Ishikawa (cell line): ENCODE data around the gene PTPRN2.

Experiments used
- CEBPB ChIP-seq: IDR thresholded peaks from 2 replicates; pipeline ENCODE4 v1.6.1; 2012
- CREB1 ChIP-seq: IDR thresholded peaks from 2 replicates; pipeline ENCODE4 v1.6.1; 2012; ENCODE audit warnings: low read depth
- EP300 ChIP-seq: IDR thresholded peaks from 2 replicates; pipeline ENCODE4 v1.6.1; 2012; ENCODE audit warnings: borderline replicate concordance
- FOXM1 ChIP-seq: IDR thresholded peaks from 2 replicates; pipeline ENCODE4 v1.6.1; 2012; ENCODE audit warnings: low read depth, borderline replicate concordance
- MAX ChIP-seq: IDR thresholded peaks from 2 replicates; pipeline ENCODE4 v1.6.1; 2012
- NFIC ChIP-seq: IDR thresholded peaks from 2 replicates; pipeline ENCODE4 v1.6.1; 2012
- RAD21 ChIP-seq: IDR thresholded peaks from 2 replicates; pipeline ENCODE4 v1.6.1; 2012; ENCODE audit warnings: low read depth
- TAF1 ChIP-seq: IDR thresholded peaks from 2 replicates; pipeline ENCODE4 v1.6.1; 2012; ENCODE audit warnings: low read depth, mild to moderate bottlenecking
- TCF12 ChIP-seq: IDR thresholded peaks from 2 replicates; pipeline ENCODE4 v1.6.1; 2012; ENCODE audit warnings: low read depth
- TEAD4 ChIP-seq: IDR thresholded peaks from 2 replicates; pipeline ENCODE4 v1.6.1; 2012
- YY1 ChIP-seq: IDR thresholded peaks from 2 replicates; pipeline ENCODE4 v1.6.1; 2012; ENCODE audit warnings: low read depth
- ZBTB7A ChIP-seq: IDR thresholded peaks from 2 replicates; pipeline ENCODE4 v1.6.1; 2012; ENCODE audit warnings: low read depth
- TF ChIP-seq, protein P1 (sequence below): IDR thresholded peaks from 2 replicates; pipeline ENCODE4 v1.6.1; 2012; ENCODE audit warnings: low read depth, mild to moderate bottlenecking

DNA sequence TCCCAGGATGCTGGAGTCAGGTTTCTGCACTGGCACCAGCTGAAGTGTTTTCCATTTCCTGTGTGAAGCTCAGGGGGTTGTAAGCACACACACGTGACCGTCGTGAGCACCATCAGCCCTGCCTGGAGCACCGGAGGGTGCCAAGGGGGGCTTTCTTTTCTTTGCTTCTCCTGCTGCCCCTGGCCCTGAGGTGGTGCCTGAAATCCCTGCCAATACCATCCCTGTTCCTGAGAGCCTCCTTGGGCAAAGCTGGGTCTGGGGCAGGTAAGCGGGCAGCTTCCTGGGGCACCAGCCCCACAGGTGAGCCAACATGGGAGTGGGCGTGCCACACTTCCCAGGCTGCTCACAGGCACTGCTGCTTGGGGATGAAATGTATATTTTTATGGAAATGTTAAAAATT is 657.2 kb downstream of the PTPRN2 start:
- TF ChIP-seq TEAD4 (no peak), TAF1 (no peak), CREB1 (no peak), RAD21 (no peak), EP300 (no peak), YY1 (no peak), MAX (no peak), NFIC (no peak), FOXM1 (no peak), CEBPB (no peak), ZBTB7A (no peak), TCF12 (no peak)
- TF ChIP-seq, protein P1, sequence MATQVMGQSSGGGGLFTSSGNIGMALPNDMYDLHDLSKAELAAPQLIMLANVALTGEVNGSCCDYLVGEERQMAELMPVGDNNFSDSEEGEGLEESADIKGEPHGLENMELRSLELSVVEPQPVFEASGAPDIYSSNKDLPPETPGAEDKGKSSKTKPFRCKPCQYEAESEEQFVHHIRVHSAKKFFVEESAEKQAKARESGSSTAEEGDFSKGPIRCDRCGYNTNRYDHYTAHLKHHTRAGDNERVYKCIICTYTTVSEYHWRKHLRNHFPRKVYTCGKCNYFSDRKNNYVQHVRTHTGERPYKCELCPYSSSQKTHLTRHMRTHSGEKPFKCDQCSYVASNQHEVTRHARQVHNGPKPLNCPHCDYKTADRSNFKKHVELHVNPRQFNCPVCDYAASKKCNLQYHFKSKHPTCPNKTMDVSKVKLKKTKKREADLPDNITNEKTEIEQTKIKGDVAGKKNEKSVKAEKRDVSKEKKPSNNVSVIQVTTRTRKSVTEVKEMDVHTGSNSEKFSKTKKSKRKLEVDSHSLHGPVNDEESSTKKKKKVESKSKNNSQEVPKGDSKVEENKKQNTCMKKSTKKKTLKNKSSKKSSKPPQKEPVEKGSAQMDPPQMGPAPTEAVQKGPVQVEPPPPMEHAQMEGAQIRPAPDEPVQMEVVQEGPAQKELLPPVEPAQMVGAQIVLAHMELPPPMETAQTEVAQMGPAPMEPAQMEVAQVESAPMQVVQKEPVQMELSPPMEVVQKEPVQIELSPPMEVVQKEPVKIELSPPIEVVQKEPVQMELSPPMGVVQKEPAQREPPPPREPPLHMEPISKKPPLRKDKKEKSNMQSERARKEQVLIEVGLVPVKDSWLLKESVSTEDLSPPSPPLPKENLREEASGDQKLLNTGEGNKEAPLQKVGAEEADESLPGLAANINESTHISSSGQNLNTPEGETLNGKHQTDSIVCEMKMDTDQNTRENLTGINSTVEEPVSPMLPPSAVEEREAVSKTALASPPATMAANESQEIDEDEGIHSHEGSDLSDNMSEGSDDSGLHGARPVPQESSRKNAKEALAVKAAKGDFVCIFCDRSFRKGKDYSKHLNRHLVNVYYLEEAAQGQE = no peak
